T47D (cell line): Measurements from ENCODE around the gene NAA20.

Experiments used
- DNase-seq, 2 experiments: peaks; one replicate each; pipeline versions ENCODE4 v3.0.0 to v3.0.0-alpha.2; 2011 to 2012; ENCODE audit warnings: low read depth in 1 of 2, low spot score in 1 of 2
- JUND ChIP-seq: IDR thresholded peaks from 2 replicates; pipeline ENCODE4 v1.6.1; 2012; ENCODE audit warnings: low read depth
- in situ Hi-C: cut with HindIII; loops from 2 replicates; pipeline ENCODE4 v1.10.0; 2016; ENCODE audit warnings: low sequenced_read_pairs, low pct_unique_long_range_greater_than_20kb

NAA20 gene

GRCh38 chr20:20078041-20078440, 60.9 kb downstream of the NAA20 start:
- DNase-seq = peak in 1 of 2 experiments; percentile 20
- in situ Hi-C loops = no loop called here
- no peak for TF ChIP-seq JUND

- in situ Hi-C loops = no loop called here
- TF ChIP-seq JUND = no peak
Measured at GRCh38 chr20:20079102-20079784, 62.1 kb downstream of the NAA20 start.

More at GRCh38 chr20:20079102-20079784, 62.1 kb downstream of the NAA20 start:
- DNase-seq = peak in 1 of 2 experiments; percentile 61
